Measurements from ENCODE around the gene TBC1D19. TPM values are rescaled to one million over a fixed set of nuclear protein-coding genes. Genes with fewer than 3 reads are reported as not detected.
A peak's percentile ranks its signal among the peaks of the same experiment; 100 is the strongest.
"Not testable (repeated sequence)": the region's sequence is repeated elsewhere in the genome, so short reads cannot be mapped to it uniquely, and the experiment has no call there.

The TBC1D19 gene
- total and polyA plus RNA-seq, 4 donors, result 14.2 to 81.6 (median 24.3) TPM

GRCh38 chr4:26573389-26573794 is 10.5 kb upstream of the TBC1D19 start:
- Histone ChIP-seq H3K27me3 (ENCODE audit: control insufficient read depth, insufficient read depth, low read length) (no peaks in the 10 kb centered on the region), H3K4me3 (ENCODE audit: low read depth, low read length) (no peak overlapping the region), H3K9me3 (ENCODE audit: control insufficient read depth, insufficient read depth, low read length) (no peaks in the 10 kb centered on the region), H3K4me1 (ENCODE audit: control insufficient read depth, insufficient read depth, low read length) (no peaks in the 10 kb centered on the region), H3K36me3 (ENCODE audit: control insufficient read depth, insufficient read depth, low read length) (no peaks in the 10 kb centered on the region), H3K27ac (ENCODE audit: low read depth, low read length) (no peak overlapping the region)
- WGBS (ENCODE audit: insufficient coverage), result no CpG with 5 or more reads among the region's 1 CpG
- no peak for DNase-seq (ENCODE audit: low read depth in 4 of 6, low spot score in 6 of 6)

GRCh38 chr4:26574563-26574962 is 9.3 kb upstream of the TBC1D19 start:
- Histone ChIP-seq H3K27me3 (ENCODE audit: control insufficient read depth, insufficient read depth, low read length) (no peaks in the 10 kb centered on the region), H3K9me3 (ENCODE audit: control insufficient read depth, insufficient read depth, low read length) (no peaks in the 10 kb centered on the region), H3K4me1 (ENCODE audit: control insufficient read depth, insufficient read depth, low read length) (no peaks in the 10 kb centered on the region), H3K27ac (ENCODE audit: low read depth, low read length) (no peak overlapping the region), H3K36me3 (ENCODE audit: control insufficient read depth, insufficient read depth, low read length) (no peaks in the 10 kb centered on the region), H3K4me3 (ENCODE audit: low read depth, low read length) (no peak overlapping the region)
- no peak for DNase-seq (ENCODE audit: low read depth in 4 of 6, low spot score in 6 of 6)
- 29% methylated on average over 1 of the region's 1 CpG for WGBS (ENCODE audit: insufficient coverage)

- H3K27me3 ChIP-seq (ENCODE audit: control insufficient read depth, insufficient read depth, low read length), result no peaks in the 10 kb centered on the region
- no peak overlapping the region for H3K4me3 ChIP-seq (ENCODE audit: low read depth, low read length)
- H3K36me3 ChIP-seq (ENCODE audit: control insufficient read depth, insufficient read depth, low read length), result no peaks in the 10 kb centered on the region
- H3K4me1 ChIP-seq (ENCODE audit: control insufficient read depth, insufficient read depth, low read length), result no peaks in the 10 kb centered on the region
- WGBS (ENCODE audit: insufficient coverage), result 48% methylated on average over 2 of the region's 7 CpGs
- no peaks in the 10 kb centered on the region for H3K9me3 ChIP-seq (ENCODE audit: control insufficient read depth, insufficient read depth, low read length)
- no peak for DNase-seq (ENCODE audit: low read depth in 4 of 6, low spot score in 6 of 6)
- H3K27ac ChIP-seq (ENCODE audit: low read depth, low read length), result no peak overlapping the region
Measured at GRCh38 chr4:26576231-26576739, 7.6 kb upstream of the TBC1D19 start.

- DNase-seq (ENCODE audit: low read depth in 4 of 6, low spot score in 6 of 6), result no peak
- Histone ChIP-seq H3K27me3 (ENCODE audit: control insufficient read depth, insufficient read depth, low read length) (no peaks in the 10 kb centered on the region), H3K4me3 (ENCODE audit: low read depth, low read length) (no peak overlapping the region), H3K27ac (ENCODE audit: low read depth, low read length) (no peak overlapping the region), H3K36me3 (ENCODE audit: control insufficient read depth, insufficient read depth, low read length) (no peaks in the 10 kb centered on the region), H3K4me1 (ENCODE audit: control insufficient read depth, insufficient read depth, low read length) (no peaks in the 10 kb centered on the region), H3K9me3 (ENCODE audit: control insufficient read depth, insufficient read depth, low read length) (no peaks in the 10 kb centered on the region)
- WGBS (ENCODE audit: insufficient coverage), result no CpG with 5 or more reads among the region's 2 CpGs
Measured at GRCh38 chr4:26577066-26577465, 6.8 kb upstream of the TBC1D19 start.

- no peaks in the 10 kb centered on the region for H3K9me3 ChIP-seq (ENCODE audit: control insufficient read depth, insufficient read depth, low read length)
- no peak overlapping the region for H3K4me3 ChIP-seq (ENCODE audit: low read depth, low read length)
- WGBS (ENCODE audit: insufficient coverage), result 100% methylated on average over 1 of the region's 5 CpGs
- H3K27me3 ChIP-seq (ENCODE audit: control insufficient read depth, insufficient read depth, low read length), result no peaks in the 10 kb centered on the region
- no peaks in the 10 kb centered on the region for H3K36me3 ChIP-seq (ENCODE audit: control insufficient read depth, insufficient read depth, low read length)
- DNase-seq (ENCODE audit: low read depth in 4 of 6, low spot score in 6 of 6), result no peak
- H3K4me1 ChIP-seq (ENCODE audit: control insufficient read depth, insufficient read depth, low read length), result no peaks in the 10 kb centered on the region
- H3K27ac ChIP-seq (ENCODE audit: low read depth, low read length), result no peak overlapping the region
Measured at GRCh38 chr4:26579169-26579568, 4.7 kb upstream of the TBC1D19 start.

GRCh38 chr4:26581341-26581740 is 2.5 kb upstream of the TBC1D19 start:
- H3K27me3 ChIP-seq (ENCODE audit: control insufficient read depth, insufficient read depth, low read length); H3K4me3 ChIP-seq (ENCODE audit: low read depth, low read length); H3K4me1 ChIP-seq (ENCODE audit: control insufficient read depth, insufficient read depth, low read length); H3K27ac ChIP-seq (ENCODE audit: low read depth, low read length); H3K9me3 ChIP-seq (ENCODE audit: control insufficient read depth, insufficient read depth, low read length); H3K36me3 ChIP-seq (ENCODE audit: control insufficient read depth, insufficient read depth, low read length); DNase-seq (ENCODE audit: low read depth in 4 of 6, low spot score in 6 of 6): not testable (repeated sequence)
- 100% methylated on average over 2 of the region's 4 CpGs for WGBS (ENCODE audit: insufficient coverage)

GRCh38 chr4:26583538-26583864 is 383 bp upstream of the TBC1D19 start:
- H3K4me3 ChIP-seq (ENCODE audit: low read depth, low read length), result peak overlapping the region; percentile 69
- no peaks in the 10 kb centered on the region for H3K36me3 ChIP-seq (ENCODE audit: control insufficient read depth, insufficient read depth, low read length)
- H3K9me3 ChIP-seq (ENCODE audit: control insufficient read depth, insufficient read depth, low read length), result peaks cover 3% of the 10 kb centered on the region
- 0% methylated on average over 3 of the region's 11 CpGs for WGBS (ENCODE audit: insufficient coverage)
- H3K27me3 ChIP-seq (ENCODE audit: control insufficient read depth, insufficient read depth, low read length), result no peaks in the 10 kb centered on the region
- DNase-seq (ENCODE audit: low read depth in 4 of 6, low spot score in 6 of 6), result peak in 1 of 6 donors; percentile 30
- H3K4me1 ChIP-seq (ENCODE audit: control insufficient read depth, insufficient read depth, low read length), result no peaks in the 10 kb centered on the region
- H3K27ac ChIP-seq (ENCODE audit: low read depth, low read length), result peak overlapping the region; percentile 76

- no peaks in the 10 kb centered on the region for H3K27me3 ChIP-seq (ENCODE audit: control insufficient read depth, insufficient read depth, low read length)
- no peaks in the 10 kb centered on the region for H3K36me3 ChIP-seq (ENCODE audit: control insufficient read depth, insufficient read depth, low read length)
- H3K9me3 ChIP-seq (ENCODE audit: control insufficient read depth, insufficient read depth, low read length), result peaks cover 3% of the 10 kb centered on the region
- H3K27ac ChIP-seq (ENCODE audit: low read depth, low read length), result no peak overlapping the region
- H3K4me3 ChIP-seq (ENCODE audit: low read depth, low read length), result peak overlapping the region; percentile 69
- no peak for DNase-seq (ENCODE audit: low read depth in 4 of 6, low spot score in 6 of 6)
- WGBS (ENCODE audit: insufficient coverage), result no CpG with 5 or more reads among the region's 4 CpGs
- no peaks in the 10 kb centered on the region for H3K4me1 ChIP-seq (ENCODE audit: control insufficient read depth, insufficient read depth, low read length)
Measured at GRCh38 chr4:26584725-26585124, 841 bp downstream of the TBC1D19 start.

- Histone ChIP-seq H3K4me3 (ENCODE audit: low read depth, low read length) (no peak overlapping the region), H3K9me3 (ENCODE audit: control insufficient read depth, insufficient read depth, low read length) (peaks cover 5% of the 10 kb centered on the region), H3K27ac (ENCODE audit: low read depth, low read length) (no peak overlapping the region), H3K4me1 (ENCODE audit: control insufficient read depth, insufficient read depth, low read length) (no peaks in the 10 kb centered on the region), H3K27me3 (ENCODE audit: control insufficient read depth, insufficient read depth, low read length) (no peaks in the 10 kb centered on the region), H3K36me3 (ENCODE audit: control insufficient read depth, insufficient read depth, low read length) (no peaks in the 10 kb centered on the region)
- 33% methylated on average over 1 of the region's 2 CpGs for WGBS (ENCODE audit: insufficient coverage)
- DNase-seq (ENCODE audit: low read depth in 4 of 6, low spot score in 6 of 6), result no peak
Measured at GRCh38 chr4:26589705-26590104, 5.8 kb downstream of the TBC1D19 start.

GRCh38 chr4:26590639-26591038 is 6.8 kb downstream of the TBC1D19 start:
- WGBS (ENCODE audit: insufficient coverage), result no CpG with 5 or more reads among the region's 2 CpGs
- Histone ChIP-seq H3K27ac (ENCODE audit: low read depth, low read length) (no peak overlapping the region), H3K4me3 (ENCODE audit: low read depth, low read length) (no peak overlapping the region), H3K36me3 (ENCODE audit: control insufficient read depth, insufficient read depth, low read length) (no peaks in the 10 kb centered on the region), H3K4me1 (ENCODE audit: control insufficient read depth, insufficient read depth, low read length) (no peaks in the 10 kb centered on the region), H3K27me3 (ENCODE audit: control insufficient read depth, insufficient read depth, low read length) (no peaks in the 10 kb centered on the region), H3K9me3 (ENCODE audit: control insufficient read depth, insufficient read depth, low read length) (peaks cover 5% of the 10 kb centered on the region)
- no peak for DNase-seq (ENCODE audit: low read depth in 4 of 6, low spot score in 6 of 6)
